GM12878 (cell line): ENCODE measurements around the gene HMMR. TPM values are rescaled to one million over a fixed set of nuclear protein-coding genes. Genes with fewer than 3 reads are reported as not detected.
A peak's percentile ranks its signal among the peaks of the same experiment; 100 is the strongest.
"Not testable (repeated sequence)": the region's sequence is repeated elsewhere in the genome, so short reads cannot be mapped to it uniquely, and the experiment has no call there.

ENCODE experiments used
- ATAC-seq: fragments of 200-7000 bp; cut with Tn5 transposase; 3 replicates; pipeline ENCODE4 v1.9.1; 2020; ENCODE audit warnings: mild to moderate bottlenecking, moderate library complexity
- BruUV-seq: library from RNA; stranded (reverse); fragments of 400-500 nt; replicated peaks from 2 replicates; lab custom pipeline; 2021; lab: Mats Ljungman, UMichigan
- CTCF ChIA-PET: fragments of 300-600 bp; sonication (Branson Sonifier 250); formaldehyde crosslinking; extraction: SDS; loops from one replicate; lab custom pipeline; 2021; ENCODE audit warnings: inconsistent platforms; lab: Yijun Ruan, JAX
- POLR2A ChIA-PET: fragments of 350-600 bp; formaldehyde crosslinking; extraction: SDS; loops from one replicate; lab custom pipeline; 2021; ENCODE audit warnings: inconsistent platforms; lab: Charles Lee
- RAD21 ChIA-PET: fragments of 300-600 bp; sonication (Branson Sonifier 250); formaldehyde crosslinking; loops from one replicate; lab custom pipeline; 2023; ENCODE audit warnings: antibody characterized with exemption; ENCODE audit not compliant: unreplicated experiment; lab: Charles Lee
- SMC1A ChIA-PET: fragments of 300-600 bp; sonication (Branson Sonifier 250); formaldehyde crosslinking; loops from one replicate; lab custom pipeline; 2023; ENCODE audit not compliant: unreplicated experiment, uncharacterized antibody; lab: Charles Lee
- DNase-seq: peaks from one replicate; pipeline ENCODE4 v3.0.0-alpha.2; 2011; ENCODE audit warnings: low read depth, low spot score
- FAIRE-seq: peaks from 3 replicates; lab custom pipeline; 2011; peaks lifted over from hg19 to GRCh38; lab: Jason Lieb, UNC
- H2AFZ ChIP-seq: 2 replicates; pipeline ENCODE4 v1.6.0; 2011; ENCODE audit warnings: low read depth, low read length, control low read depth; ENCODE audit not compliant: control insufficient read depth
- H3K27ac ChIP-seq: 2 replicates; pipeline ENCODE4 v1.5.1; 2011; ENCODE audit warnings: control low read depth; ENCODE audit not compliant: control insufficient read depth, insufficient read depth
- H3K27me3 ChIP-seq, 2 experiments: replicated peaks in 1 of 2; 2 replicates each; pipeline versions ENCODE4 v1.6.0 to v1.6.1; 2011; ENCODE audit warnings: low read length in 1 of 2; ENCODE audit not compliant: control insufficient read depth in 2 of 2, insufficient read depth in 2 of 2
- H3K36me3 ChIP-seq, 2 experiments: 2 replicates each; pipeline ENCODE4 v1.5.1; 2011; ENCODE audit warnings: low read length in 1 of 2; ENCODE audit not compliant: control insufficient read depth in 2 of 2, insufficient read depth in 2 of 2
- H3K4me1 ChIP-seq: 2 replicates; pipeline ENCODE4 v1.6.1; 2011; ENCODE audit warnings: mild to moderate bottlenecking, low read length, moderate library complexity, mixed read lengths; ENCODE audit not compliant: control insufficient read depth, insufficient read depth
- H3K4me2 ChIP-seq: 2 replicates; pipeline ENCODE4 v1.6.0; 2011; ENCODE audit warnings: control low read depth; ENCODE audit not compliant: control insufficient read depth, insufficient read depth
- H3K4me3 ChIP-seq: fragments of 200-600 bp; sonication (generic); 2 replicates; pipeline ENCODE4 v1.5.1; 2016
- H3K79me2 ChIP-seq: 2 replicates; pipeline ENCODE4 v1.6.0; 2011; ENCODE audit warnings: low read length; ENCODE audit not compliant: control insufficient read depth, insufficient read depth
- H3K9ac ChIP-seq: 2 replicates; pipeline ENCODE4 v1.8.0; 2011; ENCODE audit warnings: low read length, control low read depth, mixed read lengths; ENCODE audit not compliant: control insufficient read depth, insufficient read depth
- H3K9me3 ChIP-seq: replicated peaks from 3 replicates; pipeline ENCODE4 v1.5.1; 2011; ENCODE audit warnings: mild to moderate bottlenecking, low read length; ENCODE audit not compliant: control insufficient read depth, insufficient read depth
- H4K20me1 ChIP-seq: 2 replicates; pipeline ENCODE4 v1.6.0; 2011; ENCODE audit not compliant: control insufficient read depth, insufficient read depth
- ATF7 ChIP-seq: fragments of 450-650 bp; IDR thresholded peaks from 2 replicates; pipeline ENCODE4 v1.6.1; 2016; ENCODE audit warnings: low read depth, mild to moderate bottlenecking
- DPF2 ChIP-seq: fragments of 450-650 bp; IDR thresholded peaks from 2 replicates; pipeline ENCODE4 v1.6.1; 2017; ENCODE audit warnings: mild to moderate bottlenecking
- USF1 ChIP-seq: IDR thresholded peaks from 2 replicates; pipeline ENCODE4 v1.6.1; 2011; ENCODE audit warnings: borderline replicate concordance, low read depth, mild to moderate bottlenecking, moderate library complexity, mixed read lengths, low read length; ENCODE audit not compliant: insufficient read depth; ENCODE audit errors: extremely low read length
- WGBS: methylation state at CpG from one replicate; pipeline ENCODE4 v1.1.6; 2016; ENCODE audit warnings: low lambda C conversion rate; ENCODE audit not compliant: insufficient replicate concordance, insufficient coverage; ENCODE audit errors: missing lambda C conversion rate; 5-methylcytosine and 5-hydroxymethylcytosine counted together
- in situ Hi-C: fragments of 300-500 bp; cut with MboI; formaldehyde crosslinking; loops from 9 replicates; pipeline ENCODE4 v1.14.3; 2018; ENCODE audit warnings: mixed read lengths
- intact Hi-C: fragments of 100-400 bp; cut with micrococcal nuclease; formaldehyde crosslinking; loops from one replicate; pipeline ENCODE4 v1.14.2; 2022; ENCODE audit not compliant: unreplicated experiment
- polyA plus RNA-seq, 11 experiments: library from polyadenylated mRNA; depleted of rRNA in 4 of 11; unstranded in 6 of 11; stranded (reverse) in 5 of 11; fragments of >200 nt; fragmentation: Nextera tagmentation in 4 of 11; fragmentation: Illumina TruSeq in 1 of 11; extraction: Ambion mirVana in 4 of 11; extraction: Trizol in 1 of 11; gene quantifications; 1 replicate in 1 of 11; 2 replicates in 10 of 11; pipeline versions ENCODE4 v1.2.1 to v1.2.3, GENCODE V29; 2011 to 2016; ENCODE audit warnings: inconsistent platforms in 2 of 11, missing spikeins in 2 of 11, low read depth in 1 of 11
- total RNA-seq, 4 experiments: library from RNA; depleted of rRNA in 3 of 4; stranded (reverse); fragments of >200 nt in 3 of 4; fragmentation: Illumina TruSeq in 1 of 4; extraction: Trizol in 1 of 4; gene quantifications; 2 replicates each; pipeline versions ENCODE4 v1.2.1 to v1.2.3, GENCODE V29; 2013 to 2021

HMMR gene
- total and polyA plus RNA-seq, 10 of the 15 experiments (the other 5 are each of a cell fraction or from before 2014, with no cell fraction given), result 44.1 to 122 (median 64.2) TPM

GRCh38 chr5:163455406-163455805, 5.0 kb upstream of the HMMR start:
- H3K9me3 ChIP-seq, RAD21 ChIA-PET, in situ Hi-C loops, BruUV-seq, H3K27me3 ChIP-seq, DNase-seq, H3K36me3 ChIP-seq, intact Hi-C loops, H3K4me1 ChIP-seq, H3K4me3 ChIP-seq, ATAC-seq, H4K20me1 ChIP-seq, H3K9ac ChIP-seq, H3K4me2 ChIP-seq, H2AFZ ChIP-seq, FAIRE-seq, H3K27ac ChIP-seq: not testable (repeated sequence)
- ChIA-PET SMC1A (interaction anchor here (0.7 to 9.3 kb wide), 2 partner anchors 15 to 927 kb away, joined by 3 to 142 read pairs; partner anchors contain the start of gene CCNG1), CTCF (interaction anchor here (1.2 to 6.6 kb wide), 5 partner anchors 10 to 22 kb away, joined by 3 to 74 read pairs (median 5); partner anchors contain the start of gene CCNG1), POLR2A (interaction anchor here (1.0 to 9.1 kb wide), 3 partner anchors 10 to 47 kb away, joined by 3 to 181 read pairs (median 4); partner anchors contain the start of gene CCNG1)
- peaks cover 32% of the 10 kb centered on the region for H3K79me2 ChIP-seq
- 99% methylated on average over 13 of the region's 17 CpGs for WGBS

GRCh38 chr5:163456029-163456589, 4.3 kb upstream of the HMMR start:
- no peak overlapping the region for H2AFZ ChIP-seq
- no peak overlapping the region for H3K27ac ChIP-seq
- WGBS, result 100% methylated on average over 2 of the region's 2 CpGs
- TF ChIP-seq USF1 (no peak), ATF7 (no peak), DPF2 (no peak)
- no peak overlapping the region for H3K4me2 ChIP-seq
- no peaks in the 10 kb centered on the region for H4K20me1 ChIP-seq
- no peak overlapping the region for H3K9ac ChIP-seq
- intact Hi-C loops (no loop called here), in situ Hi-C loops (no loop called here)
- no peaks in the 10 kb centered on the region; the same call in 2 of the 3 replicates for H3K9me3 ChIP-seq
- ATAC-seq (no peak), FAIRE-seq (peak; percentile 54), DNase-seq (no peak)
- H3K79me2 ChIP-seq, result peaks cover 38% of the 10 kb centered on the region
- H3K4me1 ChIP-seq, result no peaks in the 10 kb centered on the region
- no TSS peak for BruUV-seq
- H3K27me3 ChIP-seq, result no peaks in the 10 kb centered on the region
- RAD21 ChIA-PET, result no interaction called here
- H3K36me3 ChIP-seq, result peaks cover 0 to 8% of the 10 kb centered on the region in 2 experiments; a peak in 2 of 4 replicates
- POLR2A ChIA-PET, result interaction anchor here (0.8 to 9.1 kb wide), 4 partner anchors 11 to 49 kb away, joined by 3 to 181 read pairs (median 4); partner anchors contain the start of genes CCNG1 and MAT2B
- CTCF ChIA-PET, result interaction anchor here (0.6 to 6.6 kb wide), 4 partner anchors 12 to 369 kb away, joined by 3 to 74 read pairs (median 3); partner anchors contain the start of gene CCNG1
- H3K4me3 ChIP-seq, result no peak overlapping the region
- SMC1A ChIA-PET, result interaction anchor here (1.4 to 9.3 kb wide), 3 partner anchors 12 to 48 kb away, joined by 3 to 142 read pairs (median 17); partner anchors contain the start of gene CCNG1
